Measurements from ENCODE around the gene CD151.

The CD151 gene

GRCh38 chr11:873706-874105 lies 41.0 kb downstream of the CD151 start:
- Histone ChIP-seq H3K27ac (ENCODE audit: insufficient read depth, low read length, poor library complexity, severe bottlenecking) (no peak overlapping the region), H3K9me3 (ENCODE audit: control insufficient read depth, low read length) (no peaks in the 10 kb centered on the region), H3K27me3 (replicated peaks; ENCODE audit: control insufficient read depth, insufficient read depth, low read length, poor library complexity, severe bottlenecking) (no peaks in the 10 kb centered on the region), H3K4me1 (ENCODE audit: control insufficient read depth, insufficient read depth, low read length, poor library complexity, severe bottlenecking) (no peaks in the 10 kb centered on the region), H3K4me3 (ENCODE audit: insufficient read depth, low read depth, low read length, poor library complexity, severe bottlenecking) (no peak overlapping the region), H3K36me3 (ENCODE audit: control insufficient read depth, insufficient read depth, low read length) (peaks cover 5% of the 10 kb centered on the region)
- no peak for DNase-seq

- DNase-seq, result no peak
- Histone ChIP-seq H3K9me3 (ENCODE audit: control insufficient read depth, low read length) (no peaks in the 10 kb centered on the region), H3K4me3 (ENCODE audit: insufficient read depth, low read depth, low read length, poor library complexity, severe bottlenecking) (no peak overlapping the region), H3K4me1 (ENCODE audit: control insufficient read depth, insufficient read depth, low read length, poor library complexity, severe bottlenecking) (no peaks in the 10 kb centered on the region), H3K36me3 (ENCODE audit: control insufficient read depth, insufficient read depth, low read length) (peaks cover 7% of the 10 kb centered on the region), H3K27ac (ENCODE audit: insufficient read depth, low read length, poor library complexity, severe bottlenecking) (no peak overlapping the region), H3K27me3 (replicated peaks; ENCODE audit: control insufficient read depth, insufficient read depth, low read length, poor library complexity, severe bottlenecking) (no peaks in the 10 kb centered on the region)
Measured at GRCh38 chr11:875203-875602, 42.5 kb downstream of the CD151 start.

- no peaks in the 10 kb centered on the region for H3K4me1 ChIP-seq (ENCODE audit: control insufficient read depth, insufficient read depth, low read length, poor library complexity, severe bottlenecking)
- H3K9me3 ChIP-seq (ENCODE audit: control insufficient read depth, low read length), result no peaks in the 10 kb centered on the region
- H3K27ac ChIP-seq (ENCODE audit: insufficient read depth, low read length, poor library complexity, severe bottlenecking), result no peak overlapping the region
- H3K27me3 ChIP-seq (replicated peaks; ENCODE audit: control insufficient read depth, insufficient read depth, low read length, poor library complexity, severe bottlenecking), result no peaks in the 10 kb centered on the region
- no peak for DNase-seq
- peaks cover 11% of the 10 kb centered on the region for H3K36me3 ChIP-seq (ENCODE audit: control insufficient read depth, insufficient read depth, low read length)
- H3K4me3 ChIP-seq (ENCODE audit: insufficient read depth, low read depth, low read length, poor library complexity, severe bottlenecking), result no peak overlapping the region
Measured at GRCh38 chr11:875769-876301, 43.1 kb downstream of the CD151 start.

GRCh38 chr11:876545-876944 lies 43.8 kb downstream of the CD151 start:
- H3K4me1 ChIP-seq (ENCODE audit: control insufficient read depth, insufficient read depth, low read length, poor library complexity, severe bottlenecking), result no peaks in the 10 kb centered on the region
- no peak overlapping the region for H3K27ac ChIP-seq (ENCODE audit: insufficient read depth, low read length, poor library complexity, severe bottlenecking)
- no peak overlapping the region for H3K4me3 ChIP-seq (ENCODE audit: insufficient read depth, low read depth, low read length, poor library complexity, severe bottlenecking)
- H3K9me3 ChIP-seq (ENCODE audit: control insufficient read depth, low read length), result no peaks in the 10 kb centered on the region
- no peak for DNase-seq
- peaks cover 11% of the 10 kb centered on the region for H3K36me3 ChIP-seq (ENCODE audit: control insufficient read depth, insufficient read depth, low read length)
- no peaks in the 10 kb centered on the region for H3K27me3 ChIP-seq (replicated peaks; ENCODE audit: control insufficient read depth, insufficient read depth, low read length, poor library complexity, severe bottlenecking)

GRCh38 chr11:877565-877964 lies 44.8 kb downstream of the CD151 start:
- no peak overlapping the region for H3K4me3 ChIP-seq (ENCODE audit: insufficient read depth, low read depth, low read length, poor library complexity, severe bottlenecking)
- no peaks in the 10 kb centered on the region for H3K4me1 ChIP-seq (ENCODE audit: control insufficient read depth, insufficient read depth, low read length, poor library complexity, severe bottlenecking)
- no peaks in the 10 kb centered on the region for H3K27me3 ChIP-seq (replicated peaks; ENCODE audit: control insufficient read depth, insufficient read depth, low read length, poor library complexity, severe bottlenecking)
- H3K9me3 ChIP-seq (ENCODE audit: control insufficient read depth, low read length), result no peaks in the 10 kb centered on the region
- no peak for DNase-seq
- H3K36me3 ChIP-seq (ENCODE audit: control insufficient read depth, insufficient read depth, low read length), result peaks cover 15% of the 10 kb centered on the region
- no peak overlapping the region for H3K27ac ChIP-seq (ENCODE audit: insufficient read depth, low read length, poor library complexity, severe bottlenecking)

GRCh38 chr11:880447-880846 lies 47.7 kb downstream of the CD151 start:
- Histone ChIP-seq H3K4me1 (ENCODE audit: control insufficient read depth, insufficient read depth, low read length, poor library complexity, severe bottlenecking) (no peaks in the 10 kb centered on the region), H3K4me3 (ENCODE audit: insufficient read depth, low read depth, low read length, poor library complexity, severe bottlenecking) (no peak overlapping the region), H3K27me3 (replicated peaks; ENCODE audit: control insufficient read depth, insufficient read depth, low read length, poor library complexity, severe bottlenecking) (no peaks in the 10 kb centered on the region), H3K9me3 (ENCODE audit: control insufficient read depth, low read length) (no peaks in the 10 kb centered on the region), H3K36me3 (ENCODE audit: control insufficient read depth, insufficient read depth, low read length) (peaks cover 20% of the 10 kb centered on the region), H3K27ac (ENCODE audit: insufficient read depth, low read length, poor library complexity, severe bottlenecking) (no peak overlapping the region)
- DNase-seq, result no peak

GRCh38 chr11:882596-882995 lies 49.8 kb downstream of the CD151 start:
- no peak overlapping the region for H3K4me3 ChIP-seq (ENCODE audit: insufficient read depth, low read depth, low read length, poor library complexity, severe bottlenecking)
- no peaks in the 10 kb centered on the region for H3K27me3 ChIP-seq (replicated peaks; ENCODE audit: control insufficient read depth, insufficient read depth, low read length, poor library complexity, severe bottlenecking)
- no peak for DNase-seq
- H3K27ac ChIP-seq (ENCODE audit: insufficient read depth, low read length, poor library complexity, severe bottlenecking), result no peak overlapping the region
- peaks cover 25% of the 10 kb centered on the region for H3K36me3 ChIP-seq (ENCODE audit: control insufficient read depth, insufficient read depth, low read length)
- H3K9me3 ChIP-seq (ENCODE audit: control insufficient read depth, low read length), result no peaks in the 10 kb centered on the region
- H3K4me1 ChIP-seq (ENCODE audit: control insufficient read depth, insufficient read depth, low read length, poor library complexity, severe bottlenecking), result no peaks in the 10 kb centered on the region

GRCh38 chr11:883527-883926 lies 50.8 kb downstream of the CD151 start:
- Histone ChIP-seq H3K27me3 (replicated peaks; ENCODE audit: control insufficient read depth, insufficient read depth, low read length, poor library complexity, severe bottlenecking) (no peaks in the 10 kb centered on the region), H3K36me3 (ENCODE audit: control insufficient read depth, insufficient read depth, low read length) (peaks cover 26% of the 10 kb centered on the region), H3K27ac (ENCODE audit: insufficient read depth, low read length, poor library complexity, severe bottlenecking) (no peak overlapping the region)

GRCh38 chr11:884578-885070 lies 51.9 kb downstream of the CD151 start:
- H3K27ac ChIP-seq (ENCODE audit: insufficient read depth, low read length, poor library complexity, severe bottlenecking), result no peak overlapping the region
- H3K27me3 ChIP-seq (replicated peaks; ENCODE audit: control insufficient read depth, insufficient read depth, low read length, poor library complexity, severe bottlenecking), result no peaks in the 10 kb centered on the region
- H3K9me3 ChIP-seq (ENCODE audit: control insufficient read depth, low read length), result no peaks in the 10 kb centered on the region
- no peaks in the 10 kb centered on the region for H3K4me1 ChIP-seq (ENCODE audit: control insufficient read depth, insufficient read depth, low read length, poor library complexity, severe bottlenecking)
- no peak overlapping the region for H3K4me3 ChIP-seq (ENCODE audit: insufficient read depth, low read depth, low read length, poor library complexity, severe bottlenecking)
- no peak for DNase-seq
- H3K36me3 ChIP-seq (ENCODE audit: control insufficient read depth, insufficient read depth, low read length), result peaks cover 26% of the 10 kb centered on the region

More at GRCh38 chr11:883527-883926, 50.8 kb downstream of the CD151 start:
- no peak for DNase-seq
- H3K4me3 ChIP-seq (ENCODE audit: insufficient read depth, low read depth, low read length, poor library complexity, severe bottlenecking), result no peak overlapping the region
- H3K4me1 ChIP-seq (ENCODE audit: control insufficient read depth, insufficient read depth, low read length, poor library complexity, severe bottlenecking), result no peaks in the 10 kb centered on the region
- no peaks in the 10 kb centered on the region for H3K9me3 ChIP-seq (ENCODE audit: control insufficient read depth, low read length)

- no peaks in the 10 kb centered on the region for H3K9me3 ChIP-seq (ENCODE audit: control insufficient read depth, low read length)
- H3K27ac ChIP-seq (ENCODE audit: insufficient read depth, low read length, poor library complexity, severe bottlenecking), result no peak overlapping the region
- H3K4me1 ChIP-seq (ENCODE audit: control insufficient read depth, insufficient read depth, low read length, poor library complexity, severe bottlenecking), result no peaks in the 10 kb centered on the region
- H3K36me3 ChIP-seq (ENCODE audit: control insufficient read depth, insufficient read depth, low read length), result peaks cover 20% of the 10 kb centered on the region
- no peak overlapping the region for H3K4me3 ChIP-seq (ENCODE audit: insufficient read depth, low read depth, low read length, poor library complexity, severe bottlenecking)
- no peaks in the 10 kb centered on the region for H3K27me3 ChIP-seq (replicated peaks; ENCODE audit: control insufficient read depth, insufficient read depth, low read length, poor library complexity, severe bottlenecking)
- no peak for DNase-seq
Measured at GRCh38 chr11:886568-886967, 53.8 kb downstream of the CD151 start.

Measured in effector memory CD4-positive, alpha-beta T cell (primary cell).